ENCODE data around the gene SHB. TPM values are rescaled to one million over a fixed set of nuclear protein-coding genes. Genes with fewer than 3 reads are reported as not detected.

The SHB gene
- total RNA-seq, 1 experiment from 2014 or later = 23.8 TPM

- Histone ChIP-seq H2AFZ (no peak overlapping the region), H3K4me3 (no peak overlapping the region), H3K36me3 (ENCODE audit: low read depth) (no peaks in the 10 kb centered on the region; the same call in 1 of the 2 replicates), H3K27me3 (ENCODE audit: insufficient read depth, low read depth) (no peaks in the 10 kb centered on the region), H3K4me1 (replicated peaks; ENCODE audit: insufficient read depth) (peaks cover 32% of the 10 kb centered on the region), H3K9me3 (ENCODE audit: insufficient read depth, low read depth) (no peaks in the 10 kb centered on the region), H3K27ac (no peak overlapping the region), H3K9me2 (ENCODE audit: insufficient read depth) (no peaks in the 10 kb centered on the region), H4K20me1 (ENCODE audit: insufficient read depth) (peaks cover 4% of the 10 kb centered on the region; the same call in 1 of the 2 replicates), H3K4me2 (no peak overlapping the region), H3K79me2 (ENCODE audit: low read depth) (peaks cover 27% of the 10 kb centered on the region), H3F3A (ENCODE audit: insufficient read depth, low read depth) (peaks cover 25% of the 10 kb centered on the region)
- ChIA-PET CTCF (no interaction called here), POLR2A (ENCODE audit: unreplicated experiment) (no interaction called here)
- BruUV-seq (replicated peaks) = no TSS peak
- no peak for DNase-seq
- TF ChIP-seq EZH2 (IDR thresholded peaks at IDR 0.05; ENCODE audit: low read depth) = no peak
- TF ChIP-seq CTCF (conservative IDR thresholded peaks at IDR 0.05) = no peak
- intact Hi-C loops (cut with micrococcal nuclease; ENCODE audit: unreplicated experiment) = no loop called here
Observed at GRCh38 chr9:37971691-37972090, 97.3 kb downstream of the SHB start.

- H3K9me2 ChIP-seq (ENCODE audit: insufficient read depth) = no peaks in the 10 kb centered on the region
- peaks cover 32% of the 10 kb centered on the region for H3K79me2 ChIP-seq (ENCODE audit: low read depth)
- H2AFZ ChIP-seq = no peak overlapping the region
- no peak overlapping the region for H3K27ac ChIP-seq
- H3K4me1 ChIP-seq (replicated peaks; ENCODE audit: insufficient read depth) = peaks cover 38% of the 10 kb centered on the region
- no peaks in the 10 kb centered on the region for H3K27me3 ChIP-seq (ENCODE audit: insufficient read depth, low read depth)
- no peak overlapping the region for H3K4me2 ChIP-seq
- no peaks in the 10 kb centered on the region for H3K9me3 ChIP-seq (ENCODE audit: insufficient read depth, low read depth)
- intact Hi-C loops (cut with micrococcal nuclease; ENCODE audit: unreplicated experiment) = no loop called here
- no TSS peak for BruUV-seq (replicated peaks)
- H3F3A ChIP-seq (ENCODE audit: insufficient read depth, low read depth) = peaks cover 31% of the 10 kb centered on the region
- H3K4me3 ChIP-seq = no peak overlapping the region
- H4K20me1 ChIP-seq (ENCODE audit: insufficient read depth) = 0 out of 2 replicates have a peak, but pooled peaks cover 4% of the 10 kb centered on the region
- CTCF ChIA-PET = no interaction called here
- POLR2A ChIA-PET (ENCODE audit: unreplicated experiment) = no interaction called here
- DNase-seq = no peak
- TF ChIP-seq EZH2 (IDR thresholded peaks at IDR 0.05; ENCODE audit: low read depth) (no peak), CTCF (conservative IDR thresholded peaks at IDR 0.05) (no peak)
- no peaks in the 10 kb centered on the region; the same call in 1 of the 2 replicates for H3K36me3 ChIP-seq (ENCODE audit: low read depth)
Observed at GRCh38 chr9:37971108-37971459, 97.9 kb downstream of the SHB start.

- Histone ChIP-seq H3K27me3 (ENCODE audit: insufficient read depth, low read depth) (no peaks in the 10 kb centered on the region), H3K79me2 (ENCODE audit: low read depth) (peaks cover 33% of the 10 kb centered on the region), H3K4me1 (replicated peaks; ENCODE audit: insufficient read depth) (peaks cover 44% of the 10 kb centered on the region), H3K4me3 (no peak overlapping the region), H3F3A (ENCODE audit: insufficient read depth, low read depth) (peaks cover 35% of the 10 kb centered on the region), H3K9me2 (ENCODE audit: insufficient read depth) (no peaks in the 10 kb centered on the region), H3K4me2 (no peak overlapping the region), H3K36me3 (ENCODE audit: low read depth) (no peaks in the 10 kb centered on the region; the same call in 1 of the 2 replicates), H4K20me1 (ENCODE audit: insufficient read depth) (0 out of 2 replicates have a peak, but pooled peaks cover 4% of the 10 kb centered on the region), H3K27ac (no peak overlapping the region), H2AFZ (no peak overlapping the region), H3K9me3 (ENCODE audit: insufficient read depth, low read depth) (no peaks in the 10 kb centered on the region)
- ChIA-PET POLR2A (ENCODE audit: unreplicated experiment) (no interaction called here), CTCF (no interaction called here)
- no TSS peak for BruUV-seq (replicated peaks)
- TF ChIP-seq CTCF (conservative IDR thresholded peaks at IDR 0.05) (no peak), EZH2 (IDR thresholded peaks at IDR 0.05; ENCODE audit: low read depth) (no peak)
- no peak for DNase-seq
- intact Hi-C loops (cut with micrococcal nuclease; ENCODE audit: unreplicated experiment) = no loop called here
Observed at GRCh38 chr9:37970301-37971107, 98.5 kb downstream of the SHB start.
